GM19324 (cell line): ENCODE results near the gene MTNR1B.

Experiments used
- ATAC-seq: cut with Tn5 transposase; IDR thresholded peaks from one replicate; pipeline ENCODE4 v1.9.1; 2021; ENCODE audit warnings: mild to moderate bottlenecking, moderate library complexity; ENCODE audit not compliant: unreplicated experiment, low FRiP score

Gene MTNR1B

DNA sequence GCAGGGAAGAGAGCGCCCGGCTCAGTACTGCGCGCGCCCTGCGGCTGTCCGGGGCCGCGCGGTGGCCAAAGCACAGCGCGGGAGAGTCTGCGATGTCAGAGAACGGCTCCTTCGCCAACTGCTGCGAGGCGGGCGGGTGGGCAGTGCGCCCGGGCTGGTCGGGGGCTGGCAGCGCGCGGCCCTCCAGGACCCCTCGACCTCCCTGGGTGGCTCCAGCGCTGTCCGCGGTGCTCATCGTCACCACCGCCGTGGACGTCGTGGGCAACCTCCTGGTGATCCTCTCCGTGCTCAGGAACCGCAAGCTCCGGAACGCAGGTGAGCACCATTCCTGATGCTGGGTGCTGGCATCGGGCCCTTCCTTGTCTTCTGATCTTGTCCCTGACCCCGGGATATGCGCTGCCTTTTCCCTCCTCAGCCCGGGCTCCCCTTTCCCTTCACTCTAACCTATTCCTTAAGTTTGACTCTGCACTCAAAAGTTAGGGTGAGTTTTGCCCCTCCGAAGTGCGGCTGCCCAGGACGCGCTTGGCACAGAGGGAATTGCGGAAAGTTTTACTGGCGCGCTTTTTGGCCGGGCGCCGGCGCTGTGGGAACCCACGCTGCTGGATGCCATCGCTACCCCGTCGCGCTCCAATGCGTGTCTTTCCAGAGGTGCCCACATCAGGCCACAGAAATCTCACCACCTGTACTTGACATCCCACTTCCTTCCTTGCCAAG lies at the start of gene MTNR1B:
TSS of gene MTNR1B (plus strand) at position 18 of the 714 bp plus-strand sequence. CDS start at position 93, 75 bp downstream.
- ATAC-seq, result no peak

DNA sequence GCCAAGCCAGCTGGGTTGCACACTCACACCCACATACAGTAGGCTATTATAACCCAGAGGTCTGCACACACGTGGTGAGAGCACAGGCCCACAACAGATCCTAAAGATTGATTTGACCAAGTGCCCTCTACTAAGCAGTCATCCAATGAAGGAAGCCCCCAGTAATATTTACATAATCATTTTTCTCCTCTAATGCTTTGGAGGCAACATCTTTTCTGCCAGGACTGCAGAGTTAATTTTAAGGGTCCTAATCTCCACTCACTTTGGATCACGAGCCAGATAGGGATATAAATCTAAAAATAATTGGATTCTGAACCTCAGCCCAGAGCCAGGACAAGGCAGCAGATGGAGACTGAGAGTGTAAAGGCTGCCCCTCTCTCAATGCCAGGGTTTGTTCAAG lies 49.1 kb upstream of the MTNR1B start:
- no peak for ATAC-seq

- no peak for ATAC-seq
Observed at GRCh38 chr11:92922731-92923130, 46.7 kb upstream of the MTNR1B start.

DNA sequence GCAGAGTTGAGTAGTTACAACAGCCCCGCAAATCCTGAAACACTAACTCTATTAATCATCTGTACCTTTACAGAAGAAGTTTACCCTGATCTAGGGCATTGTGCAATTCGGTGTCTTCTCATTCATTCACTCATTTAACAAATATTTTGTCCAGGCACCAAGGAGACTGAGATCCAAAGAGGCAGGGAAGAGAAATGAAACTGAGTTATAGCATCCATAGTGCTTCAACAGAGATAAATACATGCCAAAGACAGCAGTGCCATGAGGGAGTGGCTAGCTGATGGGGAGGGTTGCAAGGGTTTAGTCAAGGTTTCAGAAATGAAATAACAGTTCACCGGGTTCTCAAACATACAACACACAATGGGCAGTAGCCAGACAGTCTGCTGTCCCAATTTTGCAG lies 40.2 kb upstream of the MTNR1B start:
- ATAC-seq, result no peak

DNA sequence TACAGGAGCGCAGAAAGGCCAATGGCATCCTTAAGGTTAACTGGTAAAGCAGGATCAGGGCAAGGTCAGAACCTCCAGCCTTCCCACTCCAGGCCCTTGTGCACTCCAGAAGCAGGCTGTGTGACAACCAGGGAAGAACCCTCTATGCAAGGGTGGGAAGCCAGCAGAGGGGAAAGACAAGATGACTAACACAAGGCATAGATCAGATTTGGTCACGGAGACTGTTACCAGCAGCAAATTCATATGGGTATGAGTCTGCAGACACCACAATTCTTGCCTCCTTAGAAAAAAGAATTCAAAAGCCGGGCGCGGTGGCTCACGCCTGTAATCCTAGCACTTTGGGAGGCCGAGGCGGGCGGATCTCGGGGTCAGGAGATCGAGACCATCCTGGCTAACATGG lies 39.8 kb upstream of the MTNR1B start:
- ATAC-seq, result no peak

DNA sequence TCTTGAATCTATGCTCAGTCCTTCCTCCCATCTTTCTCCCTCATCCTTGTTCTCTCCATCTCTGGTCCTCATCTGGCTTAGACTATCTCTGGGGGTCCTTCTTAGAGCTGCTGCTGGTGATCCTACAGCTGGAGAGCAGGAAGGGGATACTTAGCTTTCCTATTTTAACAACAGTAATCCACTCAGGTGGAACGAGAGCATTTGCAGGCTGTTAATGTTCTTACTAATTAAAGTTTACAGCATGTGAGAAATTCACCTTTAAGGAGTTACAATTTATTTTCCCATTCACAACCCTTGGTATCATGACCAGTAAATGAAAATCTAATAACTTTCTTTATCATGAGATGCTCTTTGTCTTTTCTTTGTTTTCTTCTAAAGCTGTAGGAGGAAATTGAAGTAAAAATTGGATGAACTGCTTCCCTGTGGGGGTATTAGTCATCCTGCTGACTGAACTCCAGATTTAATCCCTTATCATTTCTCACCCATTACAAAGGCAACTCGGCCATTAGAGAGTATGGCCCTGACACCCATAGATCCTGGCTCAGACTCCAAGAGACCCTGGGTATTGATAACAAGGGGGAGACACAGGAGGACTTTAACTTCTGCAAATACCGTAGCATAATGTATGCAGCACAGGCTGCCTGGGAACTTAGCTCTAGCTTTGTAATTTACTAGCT lies 37.6 kb upstream of the MTNR1B start:
- no peak for ATAC-seq

GRCh38 chr11:92939305-92939704 lies 30.1 kb upstream of the MTNR1B start:
- no peak for ATAC-seq

DNA sequence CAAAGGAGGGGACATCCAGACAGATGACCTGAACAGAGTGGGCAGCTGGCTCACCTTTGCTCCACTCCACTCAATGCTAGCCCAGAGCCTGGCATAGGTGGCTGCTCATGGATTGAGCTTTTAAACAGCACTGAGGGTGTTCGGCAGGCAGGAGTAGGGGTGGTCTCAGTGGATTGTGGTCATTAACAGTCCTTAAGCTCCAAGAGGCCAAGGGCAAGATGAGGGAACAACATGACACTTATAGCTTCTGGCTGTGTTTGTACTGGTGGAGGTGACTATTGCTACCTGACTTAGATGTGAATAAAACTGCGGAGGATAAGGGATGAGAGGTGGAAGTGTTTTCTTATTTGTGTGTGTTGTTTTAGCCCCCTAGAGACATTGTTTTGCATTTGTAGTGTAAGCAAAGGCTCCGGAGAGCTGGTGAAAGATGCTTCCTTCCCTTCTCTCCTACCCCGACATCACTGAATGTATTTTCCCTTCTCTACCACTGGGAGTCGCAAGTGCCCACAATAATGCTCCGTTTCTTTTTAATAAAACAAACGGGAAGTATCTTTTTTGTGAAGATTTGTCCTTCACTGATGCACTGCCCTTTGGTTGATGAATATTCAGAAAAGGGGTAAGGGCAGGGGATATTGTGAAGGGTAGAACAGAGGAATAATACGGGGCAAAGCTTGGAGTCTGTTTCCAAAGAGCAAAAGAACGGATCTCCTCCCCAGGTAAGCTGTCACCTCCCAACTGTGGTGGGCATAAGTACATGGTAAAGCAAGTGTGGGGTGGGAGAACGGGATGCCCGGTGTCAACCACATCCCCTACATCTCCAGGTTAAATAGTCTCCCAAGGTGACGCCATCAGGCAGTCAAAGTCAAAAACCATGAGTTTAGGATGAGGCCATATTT lies 27.5 kb upstream of the MTNR1B start:
- no peak for ATAC-seq

GRCh38 chr11:92946707-92947106 lies 22.7 kb upstream of the MTNR1B start:
- ATAC-seq, result no peak

- ATAC-seq, result no peak
Observed at GRCh38 chr11:92948116-92948515, 21.3 kb upstream of the MTNR1B start.

GRCh38 chr11:92954003-92954402 lies 15.4 kb upstream of the MTNR1B start:
- ATAC-seq, result no peak

DNA sequence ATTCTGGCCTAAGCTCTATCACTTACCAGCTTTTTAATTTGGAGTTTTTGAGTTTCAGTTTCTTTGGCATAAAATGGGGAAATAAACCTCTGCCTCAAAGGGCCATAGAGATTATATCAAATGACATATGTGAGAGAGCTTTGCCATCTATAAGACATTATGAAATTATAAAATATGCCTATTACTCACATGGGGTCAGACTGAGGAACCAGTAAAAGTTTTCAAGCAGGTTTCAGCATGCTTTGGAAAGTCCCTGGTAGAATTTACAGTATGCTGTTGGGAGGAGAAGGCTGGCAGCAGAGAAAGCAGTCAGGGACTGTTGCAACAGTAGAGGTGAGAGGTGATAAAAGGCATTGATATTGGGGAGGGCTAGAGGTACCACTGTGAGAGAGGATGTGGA lies 13.6 kb upstream of the MTNR1B start:
- no peak for ATAC-seq

- no peak for ATAC-seq
Observed at GRCh38 chr11:92960886-92961285, 8.6 kb upstream of the MTNR1B start.

GRCh38 chr11:92962446-92962845 lies 7.0 kb upstream of the MTNR1B start:
- ATAC-seq, result no peak

- no peak for ATAC-seq
Observed at GRCh38 chr11:92964471-92964870, 5.0 kb upstream of the MTNR1B start.

- no peak for ATAC-seq
Observed at GRCh38 chr11:92965196-92965595, 4.3 kb upstream of the MTNR1B start.

- no peak for ATAC-seq
Observed at GRCh38 chr11:92967178-92967577, 2.3 kb upstream of the MTNR1B start.

- no peak for ATAC-seq
Observed at GRCh38 chr11:92967867-92968266, 1.6 kb upstream of the MTNR1B start.

DNA sequence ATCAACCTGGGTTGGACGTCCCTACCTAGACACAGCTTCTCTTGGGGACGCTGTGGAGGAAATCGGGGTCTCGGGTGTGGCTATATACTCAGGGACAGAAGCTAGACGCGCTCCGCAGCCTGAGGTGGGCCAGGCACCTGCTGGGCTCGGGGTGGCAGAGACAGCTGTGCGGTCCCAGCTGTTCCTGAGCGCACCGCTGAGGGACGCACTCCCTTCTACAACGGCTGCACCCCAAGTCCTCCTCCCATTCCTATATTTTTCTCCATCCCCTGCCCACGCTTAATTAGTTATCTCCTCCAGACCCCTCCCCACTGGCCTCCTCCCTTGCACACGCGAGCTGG lies 188 bp upstream of the MTNR1B start:
- ATAC-seq, result no peak

GRCh38 chr11:92972248-92972647 lies 2.8 kb downstream of the MTNR1B start:
- no peak for ATAC-seq

DNA sequence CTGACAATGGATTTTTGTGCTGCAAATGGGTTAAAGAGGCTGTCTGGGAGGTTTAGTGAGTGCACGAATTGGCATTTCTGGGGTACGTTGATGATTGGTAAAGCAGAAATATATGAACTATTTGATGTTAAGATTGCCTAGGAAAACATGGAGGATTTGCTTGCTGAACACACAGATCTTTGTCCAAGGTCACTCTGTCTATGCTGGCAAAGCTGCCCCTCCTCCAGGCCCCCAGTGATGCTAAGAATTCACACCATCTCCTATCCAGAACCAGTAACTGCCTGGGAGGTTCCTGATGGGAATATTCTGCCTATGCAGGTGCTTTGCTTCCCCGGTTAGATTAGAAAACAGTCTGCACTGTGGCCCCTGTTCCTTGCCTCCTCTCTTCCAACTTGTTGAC lies 5.8 kb downstream of the MTNR1B start:
- no peak for ATAC-seq
